ENCODE measurements around the gene INSC.

The INSC gene

GRCh38 chr11:15157181-15157580 lies 42.5 kb downstream of the INSC start:
- Histone ChIP-seq H3K27ac (ENCODE audit: extremely low read depth, low read depth, low read length) (no peak overlapping the region), H3K36me3 (ENCODE audit: control insufficient read depth in 2 of 2, insufficient read depth in 1 of 2, low read length in 2 of 2) (no peaks in the 10 kb centered on the region), H3K4me3 (ENCODE audit: low read depth, low read length) (no peak overlapping the region), H3K4me1 (ENCODE audit: control insufficient read depth, insufficient read depth, low read length) (no peaks in the 10 kb centered on the region), H3K9me3 (ENCODE audit: control insufficient read depth, insufficient read depth, low read depth, low read length) (no peaks in the 10 kb centered on the region)
- ChIA-PET POLR2A (no interaction called here), CTCF (interaction anchor here (1.1 to 3.0 kb wide), 4 partner anchors 55 to 60 kb away, joined by 3 to 24 read pairs (median 4); no protein-coding TSS in a partner anchor)
- no peak for TF ChIP-seq ZBTB6 (tag by site-specific recombination; IDR thresholded peaks at IDR 0.05)
- TF ChIP-seq ZNF830 (tag by site-specific recombination; IDR thresholded peaks at IDR 0.05; ENCODE audit: low read depth), result no peak
- no peak for TF ChIP-seq ZNF626 (tag by site-specific recombination; IDR thresholded peaks at IDR 0.05)

- ChIA-PET CTCF (interaction anchor here (0.9 to 3.0 kb wide), 3 partner anchors 8 to 59 kb away, joined by 3 to 24 read pairs (median 3); no protein-coding TSS in a partner anchor), POLR2A (no interaction called here)
These were observed 42.9 kb downstream of the INSC start for GRCh38 chr11:15157606-15158137.

GRCh38 chr11:15158351-15159015 lies 43.8 kb downstream of the INSC start:
- Histone ChIP-seq H3K27ac (ENCODE audit: extremely low read depth, low read depth, low read length) (no peak overlapping the region), H3K4me3 (ENCODE audit: low read depth, low read length) (no peak overlapping the region), H3K4me1 (ENCODE audit: control insufficient read depth, insufficient read depth, low read length) (no peaks in the 10 kb centered on the region), H3K9me3 (ENCODE audit: control insufficient read depth, insufficient read depth, low read depth, low read length) (no peaks in the 10 kb centered on the region), H3K36me3 (ENCODE audit: control insufficient read depth in 2 of 2, insufficient read depth in 1 of 2, low read length in 2 of 2) (no peaks in the 10 kb centered on the region)
- CTCF ChIA-PET, result interaction anchor here (0.6 to 3.0 kb wide), 15 partner anchors 9 to 251 kb away, joined by 3 to 24 read pairs (median 6); no protein-coding TSS in a partner anchor
- POLR2A ChIA-PET, result no interaction called here
- TF ChIP-seq ZNF629 (tag by site-specific recombination; IDR thresholded peaks at IDR 0.05) (no peak), ZNF423 (tag by site-specific recombination; IDR thresholded peaks at IDR 0.05) (no peak), TSHZ1 (tag by site-specific recombination; IDR thresholded peaks at IDR 0.05; ENCODE audit: borderline replicate concordance) (no peak), ZNF623 (tag by site-specific recombination; IDR thresholded peaks at IDR 0.05) (no peak), SP2 (tag by site-specific recombination; IDR thresholded peaks at IDR 0.05) (no peak), ZNF555 (tag by site-specific recombination; conservative IDR thresholded peaks at IDR 0.05) (no peak), ZNF530 (tag by site-specific recombination; IDR thresholded peaks at IDR 0.05; ENCODE audit: low read depth) (no peak)

More at GRCh38 chr11:15157606-15158137, 42.9 kb downstream of the INSC start:
- H3K36me3 ChIP-seq (ENCODE audit: control insufficient read depth in 2 of 2, insufficient read depth in 1 of 2, low read length in 2 of 2), result no peaks in the 10 kb centered on the region
- no peak overlapping the region for H3K4me3 ChIP-seq (ENCODE audit: low read depth, low read length)
- no peak overlapping the region for H3K27ac ChIP-seq (ENCODE audit: extremely low read depth, low read depth, low read length)
- no peaks in the 10 kb centered on the region for H3K9me3 ChIP-seq (ENCODE audit: control insufficient read depth, insufficient read depth, low read depth, low read length)
- TF ChIP-seq ZBTB48 (tag by site-specific recombination; IDR thresholded peaks at IDR 0.05), result no peak
- TF ChIP-seq ZBTB44 (tag by site-specific recombination; IDR thresholded peaks at IDR 0.05), result no peak
- no peak for TF ChIP-seq MEIS1 (CRISPR knock-in tag; IDR thresholded peaks at IDR 0.05; ENCODE audit: borderline replicate concordance)
- TF ChIP-seq SETDB1 (IDR thresholded peaks at IDR 0.05; ENCODE audit: insufficient read length, low read length), result no peak
- TF ChIP-seq ZNF391 (tag by site-specific recombination; IDR thresholded peaks at IDR 0.05; ENCODE audit: borderline replicate concordance, low read depth), result no peak
- TF ChIP-seq ZNF302 (tag by site-specific recombination; IDR thresholded peaks at IDR 0.05; ENCODE audit: low read depth), result no peak
- no peak for TF ChIP-seq HOXC10 (CRISPR knock-in tag; IDR thresholded peaks at IDR 0.05)
- H3K4me1 ChIP-seq (ENCODE audit: control insufficient read depth, insufficient read depth, low read length), result no peaks in the 10 kb centered on the region

All from HEK293 (cell line).